RPMI7951 (cell line): ENCODE results near the gene SP9. TPM values are rescaled to one million over a fixed set of nuclear protein-coding genes. Genes with fewer than 3 reads are reported as not detected.
A peak's percentile ranks its signal among the peaks of the same experiment; 100 is the strongest.

Source experiments
- DNase-seq: peaks from one replicate; pipeline ENCODE4 v3.0.0-alpha.2; 2012; ENCODE audit warnings: low read depth
- total RNA-seq: library from RNA; depleted of rRNA; stranded (reverse); fragments of >200 nt; shearing (Covaris generic); gene quantifications from 2 replicates; pipeline ENCODE4 v1.2.3, GENCODE V29; 2014

Gene SP9
- total RNA-seq, 1 experiment from 2014 or later, result not detected

- DNase-seq, result no peak
Observed at GRCh38 chr2:174333372-174334277, 1.1 kb upstream of the SP9 start.

- no peak for DNase-seq
Observed at GRCh38 chr2:174334278-174334715, 457 bp upstream of the SP9 start.

- DNase-seq, result no peak
Observed at GRCh38 chr2:174335254-174335987, 667 bp downstream of the SP9 start.

GRCh38 chr2:174335988-174336500, 1.3 kb downstream of the SP9 start:
- peak; percentile 33 for DNase-seq

GRCh38 chr2:174336501-174337336, 2.0 kb downstream of the SP9 start:
- peak; percentile 17 for DNase-seq

- peak; percentile 37 for DNase-seq
Observed at GRCh38 chr2:174337337-174338146, 2.8 kb downstream of the SP9 start.

GRCh38 chr2:174338147-174338605, 3.4 kb downstream of the SP9 start:
- DNase-seq, result no peak

- DNase-seq, result no peak
Observed at GRCh38 chr2:174338671-174339560, 4.2 kb downstream of the SP9 start.

GRCh38 chr2:174339561-174340399, 5.0 kb downstream of the SP9 start:
- DNase-seq, result no peak

- DNase-seq, result peak; percentile 27
Observed at GRCh38 chr2:174340400-174341292, 5.9 kb downstream of the SP9 start.

GRCh38 chr2:174341293-174341994, 6.7 kb downstream of the SP9 start:
- peak; percentile 76 for DNase-seq

GRCh38 chr2:174341995-174342685, 7.4 kb downstream of the SP9 start:
- no peak for DNase-seq

GRCh38 chr2:174342686-174343342, 8.1 kb downstream of the SP9 start:
- DNase-seq, result no peak

GRCh38 chr2:174343343-174343622, 8.5 kb downstream of the SP9 start:
- no peak for DNase-seq

- DNase-seq, result no peak
Observed at GRCh38 chr2:174343623-174344455, 9.1 kb downstream of the SP9 start.
